ENCODE data around the gene KIF13A.
"Not testable (repeated sequence)": the region's sequence is repeated elsewhere in the genome, so short reads cannot be mapped to it uniquely, and the experiment has no call there.

KIF13A gene

DNA sequence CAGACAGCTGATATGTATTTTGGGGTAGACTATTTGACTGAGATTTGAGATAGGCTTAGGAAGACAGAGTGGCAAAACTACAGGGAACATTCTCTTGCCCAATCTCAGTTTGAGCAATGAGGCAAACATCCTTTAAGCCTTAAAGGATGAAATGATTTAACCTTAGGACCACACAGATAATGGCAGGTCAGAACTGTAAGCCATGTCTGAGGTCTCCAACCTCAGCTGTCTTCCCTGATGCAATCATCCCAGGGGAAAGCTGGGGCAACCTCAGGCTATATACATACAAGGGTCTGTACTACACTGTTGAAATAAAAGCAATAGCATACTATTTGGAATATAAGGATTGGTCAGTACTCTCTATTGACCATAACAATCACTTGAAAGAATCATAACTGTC is 196.9 kb downstream of the KIF13A start:
- DNase-seq (ENCODE audit: low read depth in 2 of 2), result no peak

DNA sequence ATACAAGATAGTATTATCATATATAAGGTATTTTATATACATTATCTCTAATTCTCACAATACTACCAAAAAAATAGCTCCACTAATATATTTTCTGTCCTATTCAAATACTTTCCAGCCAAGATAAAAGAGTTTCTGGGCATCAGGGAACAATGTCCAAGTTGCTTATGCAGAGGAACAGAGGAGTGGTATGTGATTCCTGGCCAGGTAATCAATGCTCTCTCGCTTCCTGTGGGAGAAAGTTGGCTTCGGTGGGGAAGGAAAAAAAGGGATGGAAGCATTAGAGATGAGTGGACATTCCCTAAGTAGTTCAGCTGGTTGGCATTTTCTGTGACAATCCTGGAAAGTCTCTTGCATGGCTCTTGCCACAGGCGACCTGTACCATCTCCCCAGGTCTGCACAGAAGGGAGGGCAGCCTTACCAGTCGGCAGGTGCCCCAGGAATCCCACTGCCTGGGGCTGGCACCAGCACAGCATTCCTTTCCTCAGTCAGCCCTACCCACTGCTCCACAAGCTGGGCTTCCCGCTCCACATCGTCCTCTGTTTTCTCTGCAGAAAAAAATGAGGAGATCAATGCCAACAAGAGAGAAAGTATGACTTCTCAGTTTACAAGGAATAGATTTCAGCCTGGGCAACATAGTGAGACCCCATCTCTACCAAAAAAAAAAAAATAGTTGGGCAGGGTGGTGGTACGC is 202.2 kb downstream of the KIF13A start:
- no peak for DNase-seq (ENCODE audit: low read depth in 2 of 2)

DNA sequence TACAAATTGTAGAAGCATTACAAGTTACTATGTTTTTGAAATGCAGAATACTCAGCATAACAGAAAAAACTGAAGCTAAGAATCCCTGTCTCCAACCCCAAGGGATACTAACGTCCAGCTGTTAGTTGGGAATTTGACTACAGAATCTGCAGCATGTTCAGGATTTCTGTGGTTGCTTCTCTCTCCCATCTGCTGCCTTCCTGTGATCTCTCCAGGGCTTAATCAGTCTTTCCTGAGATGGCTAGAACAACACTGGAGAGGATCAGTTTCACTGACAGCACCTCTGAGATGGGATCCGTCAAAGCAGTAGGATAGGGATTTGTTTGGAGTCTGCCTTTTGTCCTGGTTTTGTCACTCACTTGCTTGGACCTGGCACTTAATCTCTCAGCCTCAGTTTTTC is 207.4 kb downstream of the KIF13A start:
- no peak for DNase-seq (ENCODE audit: low read depth in 2 of 2)

DNA sequence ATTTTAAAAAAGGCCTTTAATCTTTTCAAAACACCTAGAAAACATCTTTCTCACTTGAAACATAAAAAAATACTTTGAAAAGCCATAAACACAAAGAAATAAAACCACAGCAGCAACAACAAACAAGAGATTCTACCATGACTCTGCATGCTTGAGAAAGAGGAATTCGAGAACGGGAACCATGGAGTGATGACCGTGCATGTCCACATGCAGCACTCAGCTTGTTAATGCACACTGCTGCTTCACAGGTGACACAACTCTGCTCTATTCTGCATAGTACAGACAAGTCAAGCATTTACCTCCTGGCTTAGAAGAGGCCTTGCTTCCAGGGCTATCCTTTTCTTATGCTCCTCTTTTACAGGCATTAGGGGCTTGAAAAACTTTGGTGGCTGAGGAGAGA is 215.8 kb downstream of the KIF13A start:
- no peak for DNase-seq (ENCODE audit: low read depth in 2 of 2)

DNA sequence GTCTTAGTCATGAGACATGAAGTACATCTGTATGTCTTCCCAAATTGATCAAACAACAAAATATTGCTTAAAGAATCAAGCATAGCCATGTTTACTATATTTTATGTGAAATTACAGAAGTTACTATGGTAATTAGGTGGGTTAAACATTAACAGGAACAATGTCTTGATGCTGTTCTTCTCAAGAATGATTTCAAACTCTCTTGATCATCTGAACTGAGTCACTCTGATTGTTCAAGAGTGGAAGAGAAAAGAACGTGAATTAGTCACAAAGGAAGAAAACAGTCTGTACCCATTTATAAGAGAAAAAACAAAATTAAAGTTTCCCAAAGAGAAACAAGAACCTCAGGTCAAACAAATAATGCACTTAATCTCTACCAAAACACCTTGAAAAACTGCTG is 218.6 kb downstream of the KIF13A start:
- no peak for DNase-seq (ENCODE audit: low read depth in 2 of 2)

DNA sequence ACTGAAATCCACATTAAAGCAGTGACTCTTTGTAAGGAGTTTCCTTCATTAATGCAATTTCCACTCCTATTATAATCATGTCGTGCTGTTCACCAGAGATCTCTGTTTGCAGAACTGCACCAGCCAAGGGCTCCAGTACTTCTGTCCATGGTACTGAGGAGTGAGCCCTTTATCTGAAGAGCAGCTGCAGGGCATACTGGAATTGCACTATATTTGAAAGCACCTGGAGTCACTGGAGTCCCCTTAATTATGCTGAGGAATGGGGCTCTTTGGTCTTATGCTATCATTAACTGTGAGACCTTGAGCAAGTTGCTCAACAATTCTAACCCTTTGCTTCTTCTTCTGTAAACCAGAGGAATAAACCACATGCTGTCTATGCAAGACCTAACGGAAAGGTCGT is 219.0 kb downstream of the KIF13A start:
- DNase-seq (ENCODE audit: low read depth in 2 of 2), result no peak

DNA sequence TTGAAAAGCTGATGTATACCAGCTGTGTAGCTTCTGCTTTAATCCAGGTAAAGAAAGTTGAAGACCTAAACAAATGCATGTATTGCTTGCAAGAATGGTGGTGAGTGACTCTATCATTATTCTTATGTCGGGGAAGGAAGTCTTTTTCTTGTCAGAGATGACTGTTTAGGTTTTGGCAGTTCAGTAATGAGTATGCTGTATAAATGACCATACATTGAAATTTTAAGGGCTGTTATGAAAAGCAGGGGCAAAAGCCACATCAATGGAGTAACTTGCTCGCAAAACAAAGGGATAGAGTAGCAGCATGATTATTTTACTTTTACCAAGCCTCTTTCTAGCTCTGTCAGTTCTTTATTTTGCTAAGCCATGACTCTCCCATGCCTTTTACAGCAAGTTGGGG is 224.8 kb downstream of the KIF13A start:
- DNase-seq (ENCODE audit: low read depth in 2 of 2), result no peak

DNA sequence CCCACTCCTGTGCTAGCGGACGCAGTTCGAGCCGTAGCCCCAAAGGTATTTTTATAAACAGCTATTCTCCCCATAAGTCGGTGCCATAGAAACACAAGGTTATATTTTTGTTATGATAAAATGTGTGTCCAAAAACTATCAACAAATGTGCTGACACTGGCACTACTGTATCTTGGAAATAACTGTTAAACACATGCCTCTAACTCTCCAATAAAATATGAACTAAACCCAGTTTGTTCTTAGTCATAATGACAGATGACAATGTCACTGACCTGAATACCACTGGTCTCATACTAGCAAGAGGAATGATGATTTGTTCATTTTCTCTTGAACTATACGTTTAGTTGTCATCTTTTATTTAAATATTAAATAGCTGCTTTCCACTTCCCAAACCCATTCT is 229.3 kb downstream of the KIF13A start:
- DNase-seq (ENCODE audit: low read depth in 2 of 2), result no peak

DNA sequence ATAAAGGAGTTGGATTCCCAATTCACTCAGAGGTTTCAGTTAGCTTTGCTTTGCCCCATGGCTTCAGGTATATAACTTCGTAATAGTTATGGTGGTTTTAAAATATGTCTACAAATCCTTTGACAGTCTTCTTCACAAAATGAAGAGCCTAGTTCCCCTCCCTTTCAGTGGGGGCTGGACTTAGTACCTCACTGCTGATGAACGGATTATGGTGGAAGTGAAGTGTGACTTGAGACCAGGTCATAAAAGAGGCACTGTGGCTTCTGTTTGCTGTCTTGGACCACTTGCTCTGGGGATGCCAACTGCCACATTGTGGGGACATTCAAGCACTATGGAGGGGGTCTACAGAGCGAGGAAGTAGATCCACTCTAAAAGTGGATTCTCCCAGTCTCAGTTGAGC is 233.2 kb downstream of the KIF13A start:
- DNase-seq (ENCODE audit: low read depth in 2 of 2), result no peak

DNA sequence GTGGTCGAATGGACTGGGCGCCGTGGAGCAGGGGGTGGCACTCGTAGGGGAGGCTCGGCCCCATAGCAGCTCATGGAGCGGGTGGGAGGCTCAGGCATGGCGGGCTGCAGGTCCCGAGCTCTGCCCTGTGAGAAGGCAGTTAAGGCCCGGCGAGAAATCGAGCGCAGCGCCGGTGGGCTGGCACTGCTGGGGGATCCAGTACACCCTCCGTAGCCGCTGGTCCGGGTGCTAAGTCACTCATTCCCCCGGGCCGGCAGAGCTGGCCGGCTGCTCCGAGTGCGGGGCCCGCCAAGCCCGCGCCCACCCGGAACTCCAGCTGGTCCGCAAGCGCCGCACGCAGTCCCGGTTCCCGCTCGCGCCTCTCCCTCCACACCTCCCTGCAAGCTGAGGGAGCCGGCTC is 242.1 kb downstream of the KIF13A start:
- DNase-seq (ENCODE audit: low read depth in 2 of 2), result not testable (repeated sequence)

DNA sequence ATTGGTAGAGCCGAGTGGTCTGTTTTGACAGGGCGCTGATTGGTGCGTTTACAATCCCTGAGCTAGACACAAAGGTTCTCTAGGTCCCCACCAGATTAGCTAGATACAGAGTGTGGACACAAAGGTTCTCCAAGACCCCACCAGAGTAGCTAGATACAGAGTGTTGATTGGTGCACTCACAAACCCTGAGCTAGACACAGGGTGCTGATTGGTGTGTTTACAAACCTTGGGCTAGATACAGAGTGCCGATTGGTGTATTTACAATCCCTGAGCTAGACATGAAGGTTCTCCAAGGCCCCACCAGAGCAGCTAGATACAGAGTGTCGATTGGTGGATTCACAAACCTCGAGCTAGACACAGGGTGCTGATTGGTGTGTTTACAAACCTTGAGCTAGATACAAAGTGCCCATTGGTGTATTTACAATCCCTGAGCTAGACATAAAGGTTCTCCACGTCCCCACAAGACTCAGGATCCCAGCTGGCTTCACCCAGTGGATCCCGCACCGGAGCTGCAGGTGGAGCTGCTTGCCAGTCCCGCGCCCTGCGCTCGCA is 242.6 kb downstream of the KIF13A start:
- not testable (repeated sequence) for DNase-seq (ENCODE audit: low read depth in 2 of 2)

DNA sequence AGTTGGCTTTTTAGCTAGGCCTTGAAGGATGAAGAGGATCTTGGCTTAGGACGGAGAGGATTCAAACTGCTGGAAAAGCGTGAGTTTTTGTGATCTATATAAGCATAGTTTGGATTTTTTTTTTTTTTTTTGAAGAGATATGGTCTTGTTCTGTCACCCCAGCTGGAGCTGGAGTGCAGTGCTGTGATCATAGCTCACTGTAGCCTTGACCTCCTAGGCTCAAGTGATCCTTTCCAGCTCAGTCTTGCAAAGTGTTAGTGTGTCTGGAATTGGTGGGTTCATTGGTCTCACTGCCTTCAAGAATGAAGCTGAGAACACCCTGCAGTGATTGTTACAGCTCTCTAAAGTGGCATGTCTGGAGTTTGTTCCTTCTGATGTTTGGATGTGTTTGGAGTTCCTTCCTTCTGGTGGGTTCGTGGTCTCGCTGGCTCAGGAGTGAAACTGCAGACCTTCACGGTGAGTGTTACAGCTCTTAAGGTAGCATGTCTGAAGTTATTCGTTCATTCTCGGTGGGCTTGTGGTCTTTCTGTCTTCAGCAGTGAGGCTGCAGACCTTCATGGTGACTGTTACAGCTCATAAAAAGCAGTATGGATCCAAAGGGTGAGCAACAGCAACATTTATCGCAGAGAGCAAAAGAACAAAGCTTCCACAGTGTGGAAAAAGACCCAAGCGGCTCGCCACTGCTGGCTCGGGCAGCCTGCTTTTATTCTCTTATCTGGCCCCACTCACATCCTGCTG is 243.2 kb downstream of the KIF13A start:
- no peak for DNase-seq (ENCODE audit: low read depth in 2 of 2)

DNA sequence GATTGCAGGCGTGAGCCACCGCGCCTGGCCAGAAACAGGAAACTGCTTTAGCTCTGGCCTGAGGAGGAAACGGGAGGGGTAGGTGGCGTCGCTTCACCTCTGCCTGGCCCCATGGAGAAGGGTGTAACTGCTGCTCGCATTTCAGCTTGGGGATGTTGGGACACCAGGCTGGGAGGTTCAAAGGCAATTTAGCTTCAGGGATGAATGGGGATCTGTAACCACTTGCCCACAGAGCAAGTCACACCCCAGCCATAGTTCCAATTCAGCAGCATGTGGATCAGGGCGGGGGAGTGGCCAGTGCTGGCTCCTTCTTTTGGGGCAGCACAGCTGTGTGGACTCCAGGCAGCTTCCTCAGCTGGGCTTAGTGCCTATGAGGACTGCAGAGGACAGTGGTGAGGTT is 245.9 kb downstream of the KIF13A start:
- DNase-seq (ENCODE audit: low read depth in 2 of 2), result no peak

DNA sequence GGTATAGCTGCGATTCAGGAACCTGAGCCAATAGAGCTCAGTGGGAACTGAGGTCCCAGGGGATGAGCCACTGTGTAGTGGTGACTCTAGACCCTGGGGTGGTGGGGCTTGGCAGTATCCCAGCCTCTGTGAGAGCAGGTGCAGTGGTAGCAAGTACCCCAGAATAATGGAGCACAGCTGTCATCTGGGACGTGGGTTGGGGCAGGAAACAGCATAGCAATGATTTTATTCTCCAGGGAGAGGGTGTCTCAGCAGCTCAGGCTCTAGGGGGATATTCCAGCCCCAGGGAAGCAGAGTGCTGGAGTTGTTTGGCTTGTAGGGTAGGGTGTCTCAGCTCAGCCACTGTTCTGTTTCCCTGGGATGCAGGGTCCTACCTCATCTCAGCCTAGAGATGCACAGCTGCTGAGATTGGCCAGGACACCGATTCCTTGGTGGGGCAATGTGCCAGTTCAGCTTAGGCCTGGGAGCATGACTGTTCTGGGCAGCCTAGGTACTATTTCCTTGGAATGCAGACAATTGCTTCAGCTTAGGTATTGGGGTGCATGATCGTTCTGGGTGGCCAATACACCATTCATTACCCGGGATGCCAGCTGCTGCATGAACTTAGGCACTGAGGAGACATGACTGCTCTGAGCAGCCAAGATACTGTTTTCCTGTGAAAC is 246.7 kb downstream of the KIF13A start:
- DNase-seq (ENCODE audit: low read depth in 2 of 2), result no peak

DNA sequence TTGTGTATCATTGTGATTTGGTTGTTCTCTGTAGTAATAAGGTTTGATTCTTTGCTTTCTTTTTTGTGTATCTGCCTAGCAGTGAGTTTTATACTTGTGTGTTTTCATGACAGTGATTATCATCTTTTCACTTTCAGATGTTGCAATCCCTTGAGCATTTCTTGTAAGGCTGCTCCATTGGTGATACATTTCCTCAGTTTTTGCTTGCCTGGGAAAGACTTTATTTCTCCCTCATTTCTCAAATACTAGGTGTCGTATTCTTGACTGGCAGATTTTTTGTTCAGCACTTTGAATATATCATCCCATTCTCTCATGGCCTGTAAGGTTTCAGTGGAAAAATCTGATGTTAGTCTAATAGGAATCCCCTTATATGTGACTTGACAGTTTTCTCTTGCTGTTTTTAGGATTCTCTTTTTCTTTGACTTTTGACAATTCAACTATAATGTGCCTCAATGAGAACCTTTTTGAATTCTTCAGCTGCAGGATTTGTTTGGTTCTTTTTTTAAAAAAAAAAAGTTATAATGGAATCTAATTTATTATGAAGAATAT is 249.7 kb downstream of the KIF13A start:
- DNase-seq (ENCODE audit: low read depth in 2 of 2), result no peak

DNA sequence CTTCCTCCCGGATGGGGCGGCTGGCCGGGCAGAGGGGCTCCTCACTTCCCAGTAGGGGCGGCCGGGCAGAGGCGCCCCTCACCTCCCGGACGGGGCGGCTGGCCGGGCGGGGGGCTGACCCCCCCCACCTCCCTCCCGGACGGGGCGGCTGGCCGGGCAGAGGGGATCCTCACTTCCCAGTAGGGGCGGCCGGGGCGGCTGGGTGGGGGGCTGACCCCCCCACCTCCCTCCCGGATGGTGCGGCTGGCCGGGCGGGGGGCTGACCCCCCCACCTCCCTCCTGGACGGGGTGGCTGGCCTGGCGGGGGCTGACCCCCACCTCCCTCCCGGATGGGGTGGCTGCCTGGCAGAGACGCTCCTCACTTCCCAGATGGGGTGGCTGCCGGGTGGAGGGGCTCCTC is 252.1 kb downstream of the KIF13A start:
- DNase-seq (ENCODE audit: low read depth in 2 of 2), result not testable (repeated sequence)

DNA sequence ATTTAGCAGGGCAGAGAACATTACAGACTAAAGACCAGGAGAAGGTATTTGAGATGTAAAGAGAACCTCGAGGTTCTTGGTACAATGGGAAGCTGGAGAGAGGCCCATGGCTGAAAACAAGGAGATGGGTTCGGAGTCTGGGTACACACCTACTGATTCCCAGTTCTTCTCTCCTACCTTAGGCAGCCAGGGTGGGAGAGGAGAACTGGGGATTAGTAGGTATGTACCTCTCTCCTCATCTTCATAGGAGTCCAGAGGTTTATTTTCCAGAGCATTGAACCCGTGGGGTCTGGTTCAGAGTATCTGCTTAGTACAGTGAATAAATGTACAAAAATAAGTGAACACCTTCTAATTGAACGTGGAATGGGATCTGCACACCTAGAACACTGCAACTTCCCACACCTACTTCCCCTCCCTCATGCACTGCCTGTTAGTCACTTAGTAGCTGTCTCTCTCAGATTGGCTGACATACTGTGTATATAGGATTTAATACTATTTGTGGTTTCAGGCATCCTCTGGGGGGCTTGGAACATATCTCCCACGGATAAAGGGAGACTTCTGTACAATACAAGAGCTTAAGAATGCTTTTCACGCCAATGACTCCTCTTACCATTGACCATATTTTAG is 257.2 kb downstream of the KIF13A start:
- DNase-seq (ENCODE audit: low read depth in 2 of 2), result no peak

DNA sequence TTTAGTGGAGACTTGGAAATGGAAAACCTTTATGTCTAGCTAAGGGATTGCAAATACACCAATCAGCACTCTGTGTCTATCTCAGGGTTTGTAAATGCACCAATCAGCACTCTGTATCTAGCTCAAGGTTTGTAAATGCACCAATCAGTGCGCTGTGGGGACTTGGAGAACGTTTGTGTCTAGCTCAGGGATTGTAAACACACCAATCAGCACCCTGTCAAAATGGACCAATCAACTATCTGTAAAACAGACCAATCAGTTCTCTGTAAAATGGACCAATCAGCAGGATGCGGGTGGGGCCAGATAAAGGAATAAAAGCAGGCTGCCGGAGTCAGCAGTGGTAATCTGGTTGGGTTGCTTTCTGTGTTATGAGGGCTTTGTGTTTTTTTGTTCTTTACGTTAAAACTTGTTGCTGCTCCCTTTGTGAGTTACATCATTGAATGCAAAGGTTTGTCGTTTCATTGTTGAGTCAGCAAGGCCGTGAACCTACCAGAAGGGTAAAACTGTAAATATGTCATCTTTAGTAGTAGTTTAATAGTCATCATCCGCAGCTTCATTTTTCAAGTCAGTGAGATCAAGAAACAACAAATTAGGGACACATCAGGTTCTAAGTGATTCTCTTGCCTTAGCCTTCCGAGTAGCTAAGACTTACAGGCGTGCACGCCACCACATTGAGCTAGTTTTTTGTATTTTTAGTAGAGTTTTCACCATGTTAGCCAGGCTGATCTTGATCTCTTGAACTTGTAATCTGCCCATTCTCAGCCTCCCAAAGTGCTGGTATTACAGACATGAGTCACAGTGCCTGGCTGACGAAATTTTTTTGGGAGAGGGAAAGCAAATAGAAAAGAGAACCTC is 258.0 kb downstream of the KIF13A start:
- no peak for DNase-seq (ENCODE audit: low read depth in 2 of 2)

DNA sequence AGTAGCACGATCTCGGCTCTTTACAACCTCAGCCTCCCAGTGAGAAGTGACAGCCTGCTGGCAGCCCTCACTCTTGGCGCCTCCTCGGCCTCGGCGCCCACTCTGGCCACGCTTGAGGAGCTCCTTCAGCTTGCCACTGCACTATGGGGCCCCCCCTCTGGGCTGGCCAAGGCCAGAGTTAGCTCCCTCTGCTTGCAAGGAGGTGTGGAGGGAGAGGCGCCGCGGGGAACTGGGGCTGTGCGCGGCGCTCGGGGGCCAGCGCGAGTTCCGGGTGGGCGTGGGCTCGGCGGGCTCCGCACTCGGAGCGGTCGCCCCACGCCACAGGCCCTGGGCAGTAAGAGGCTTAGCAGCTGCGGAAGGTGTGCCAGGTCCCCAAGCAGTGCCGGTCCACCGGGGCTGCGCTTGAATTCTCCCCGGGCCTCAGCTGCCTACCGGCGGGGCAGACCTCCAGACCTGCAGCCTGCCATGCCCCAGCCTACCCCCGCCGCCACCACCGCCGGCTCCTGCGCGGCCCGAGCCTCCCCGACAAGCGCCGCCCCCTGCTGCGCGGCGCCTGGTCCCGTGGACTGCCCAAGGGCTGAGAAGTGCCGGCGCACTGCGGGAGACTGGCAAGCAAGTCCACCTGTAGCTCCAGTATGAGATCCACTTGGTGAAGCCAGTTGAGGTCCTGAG is 258.7 kb downstream of the KIF13A start:
- no peak for DNase-seq (ENCODE audit: low read depth in 2 of 2)

DNA sequence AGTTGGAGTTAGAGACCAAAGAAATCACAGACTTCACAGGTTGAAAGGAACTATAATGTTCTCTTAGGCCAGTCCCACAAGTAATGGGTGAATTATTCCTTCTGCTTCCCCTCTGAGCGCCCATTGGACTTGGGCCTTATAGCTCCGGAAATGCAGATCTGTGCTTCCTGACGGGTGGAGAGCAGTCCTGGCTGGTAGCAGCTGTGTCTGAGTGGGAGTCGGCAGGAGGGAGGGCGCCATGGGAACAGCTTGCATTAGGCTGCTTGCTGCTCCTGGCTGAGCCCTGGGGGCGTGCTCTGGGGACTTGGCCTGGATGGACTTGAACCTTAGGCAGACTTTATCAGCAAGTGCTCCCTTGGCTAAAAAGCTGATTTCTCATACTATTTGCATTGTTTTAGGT is 262.4 kb downstream of the KIF13A start:
- DNase-seq (ENCODE audit: low read depth in 2 of 2), result no peak

DNA sequence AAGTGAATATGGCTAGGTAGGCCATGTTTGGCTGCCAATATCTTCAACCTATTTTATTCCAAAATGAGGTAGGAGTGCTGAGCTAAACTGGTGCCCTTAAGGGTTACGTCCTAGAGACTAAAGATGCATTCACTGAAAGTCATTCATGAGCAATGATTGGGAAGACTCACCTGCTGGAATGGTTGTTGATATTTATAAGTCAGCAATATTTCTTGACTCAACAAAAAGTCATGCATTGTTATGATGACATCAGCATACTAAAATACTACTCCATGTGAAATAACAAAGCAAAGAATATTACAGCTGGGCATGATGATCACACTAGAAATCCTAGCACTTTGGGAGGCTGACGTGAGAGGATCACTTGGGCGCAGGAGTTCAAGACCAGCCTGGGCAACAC is 263.1 kb downstream of the KIF13A start:
- DNase-seq (ENCODE audit: low read depth in 2 of 2), result no peak
